K562 (cell line): ENCODE measurements around the gene OR2C1. TPM values are rescaled to one million over a fixed set of nuclear protein-coding genes. Genes with fewer than 3 reads are reported as not detected.
A peak's percentile ranks its signal among the peaks of the same experiment; 100 is the strongest.

Experiments
- ATAC-seq: fragments of 200-7000 bp; cut with Tn5 transposase; 3 replicates; pipeline ENCODE4 v1.9.1; 2020; ENCODE audit warnings: moderate library complexity
- BruUV-seq: library from RNA; stranded (reverse); fragments of 400-500 nt; replicated peaks from 2 replicates; lab custom pipeline; 2021; lab: Mats Ljungman, UMichigan
- CTCF ChIA-PET: fragments of 300-600 bp; formaldehyde crosslinking; extraction: SDS; loops from one replicate; lab custom pipeline; 2021; ENCODE audit warnings: low intra/inter-chr PET ratio; lab: Yijun Ruan, JAX
- POLR2A ChIA-PET: fragments of 300-600, 350-650 bp; sonication (Branson Sonifier 250); formaldehyde crosslinking; extraction: SDS; loops from one replicate; lab custom pipeline; 2021; ENCODE audit warnings: antibody characterized with exemption, inconsistent platforms; lab: Yijun Ruan, JAX
- DNase-seq, 4 experiments: peaks; one replicate each; pipeline versions ENCODE4 v3.0.0 to v3.0.0-alpha.2; 2011 to 2018; ENCODE audit warnings: low spot score in 3 of 4, mixed read lengths in 3 of 4; ENCODE audit errors: extremely low read depth in 1 of 4
- FAIRE-seq: peaks from 2 replicates; lab custom pipeline; 2011; peaks lifted over from hg19 to GRCh38; lab: Jason Lieb, UNC
- H2AFZ ChIP-seq: 2 replicates; pipeline ENCODE4 v1.6.0; 2011; ENCODE audit warnings: low read depth, low read length, control low read depth, inconsistent platforms
- H3K27ac ChIP-seq: fragments of 200-600 bp; 3 replicates; pipeline ENCODE4 v1.8.0; 2011; ENCODE audit warnings: low read depth, mild to moderate bottlenecking, control low read depth, inconsistent platforms, low read length, moderate library complexity, mixed read lengths; ENCODE audit errors: extremely low read depth
- H3K27me3 ChIP-seq, 2 experiments: fragments of 300-600 bp in 1 of 2; 2 replicates in 1 of 2; 3 replicates in 1 of 2; pipeline versions ENCODE4 v1.6.0 to v1.8.0; 2011; ENCODE audit warnings: inconsistent platforms in 2 of 2, low read length in 2 of 2, mild to moderate bottlenecking in 1 of 2, mixed read lengths in 1 of 2, moderate library complexity in 1 of 2; ENCODE audit not compliant: control insufficient read depth in 2 of 2, insufficient read depth in 2 of 2
- H3K36me3 ChIP-seq: fragments of 300-600 bp; 3 replicates; pipeline ENCODE4 v1.8.0; 2011; ENCODE audit warnings: mild to moderate bottlenecking, low read length, inconsistent platforms; ENCODE audit not compliant: control insufficient read depth, insufficient read depth
- H3K4me1 ChIP-seq, 2 experiments: fragments of 200-600 bp in 1 of 2; replicated peaks in 1 of 2; 2 replicates in 1 of 2; 3 replicates in 1 of 2; pipeline versions ENCODE4 v1.5.1 to v1.8.0; 2011; ENCODE audit warnings: inconsistent platforms in 2 of 2, low read length in 2 of 2, mild to moderate bottlenecking in 1 of 2, mixed read lengths in 1 of 2, moderate library complexity in 1 of 2; ENCODE audit not compliant: control insufficient read depth in 2 of 2, insufficient read depth in 2 of 2
- H3K4me2 ChIP-seq: 2 replicates; pipeline ENCODE4 v1.6.1; 2011; ENCODE audit warnings: low read length, control low read depth, inconsistent platforms, mixed read lengths; ENCODE audit not compliant: insufficient read depth
- H3K4me3 ChIP-seq: fragments of 200-600 bp; sonication (generic), shearing (Covaris generic); 2 replicates; pipeline ENCODE4 v1.5.1; 2016; ENCODE audit warnings: control low read depth, inconsistent platforms
- H3K79me2 ChIP-seq: fragments of 200-600 bp; 3 replicates; pipeline ENCODE4 v1.8.0; 2011; ENCODE audit warnings: low read length, inconsistent platforms; ENCODE audit not compliant: control insufficient read depth, insufficient read depth
- H3K9ac ChIP-seq, 2 experiments: 2 replicates each; pipeline versions ENCODE4 v1.6.0 to v1.6.1; 2011; ENCODE audit warnings: low read depth in 2 of 2, low read length in 2 of 2, control low read depth in 1 of 2, inconsistent platforms in 1 of 2, mild to moderate bottlenecking in 1 of 2, mixed read lengths in 1 of 2; ENCODE audit not compliant: insufficient read depth in 1 of 2
- H3K9me1 ChIP-seq: one replicate; pipeline ENCODE4 v1.6.0; 2011; ENCODE audit warnings: inconsistent platforms, mild to moderate bottlenecking, low read length, moderate library complexity; ENCODE audit not compliant: control insufficient read depth, insufficient read depth
- H3K9me3 ChIP-seq: replicated peaks from 2 replicates; pipeline ENCODE4 v1.5.1; 2011; ENCODE audit warnings: low read depth, low read length, inconsistent platforms; ENCODE audit not compliant: control insufficient read depth, insufficient read depth
- H4K20me1 ChIP-seq: replicated peaks from 2 replicates; pipeline ENCODE4 v1.6.1; 2011; ENCODE audit warnings: low read length, inconsistent platforms, mixed read lengths; ENCODE audit not compliant: control insufficient read depth, insufficient read depth
- CBX1 ChIP-seq: sonication (generic); IDR thresholded peaks from 2 replicates; pipeline ENCODE4 v1.6.1; 2016; ENCODE audit warnings: antibody characterized with exemption, low read depth, mild to moderate bottlenecking
- DDX20 ChIP-seq: fragments of 450-650 bp; IDR thresholded peaks from 2 replicates; pipeline ENCODE4 v1.6.1; 2016; ENCODE audit warnings: missing genetic modification characterization, low read depth, mild to moderate bottlenecking, missing compliant biosample characterization, moderate library complexity
- E2F6 ChIP-seq, 2 experiments: IDR thresholded peaks; 2 replicates each; pipeline ENCODE4 v1.6.1; 2011; ENCODE audit warnings: borderline replicate concordance in 1 of 2, control low read depth in 1 of 2, low read depth in 1 of 2, low read length in 1 of 2, mild to moderate bottlenecking in 1 of 2, mixed read lengths in 1 of 2, moderate library complexity in 1 of 2; ENCODE audit not compliant: insufficient read depth in 1 of 2, insufficient read length in 1 of 2, poor library complexity in 1 of 2, severe bottlenecking in 1 of 2; ENCODE audit errors: extremely low read depth in 1 of 2
- FOXM1 ChIP-seq, 2 experiments: fragments of 450-650 bp in 1 of 2; sonication (generic) in 1 of 2; formaldehyde crosslinking in 1 of 2; IDR thresholded peaks; 2 replicates each; pipeline versions ENCODE4 v1.6.1 to v1.9.0; 2017 to 2022; ENCODE audit warnings: low read depth in 2 of 2, mild to moderate bottlenecking in 2 of 2, missing genetic modification reagents in 1 of 2, moderate library complexity in 1 of 2
- KDM1A ChIP-seq, 2 experiments: fragments of 450-650 bp; IDR thresholded peaks; 2 replicates each; pipeline ENCODE4 v1.6.1; 2016; ENCODE audit warnings: mild to moderate bottlenecking in 2 of 2
- MTA3 ChIP-seq: fragments of 450-650 bp; formaldehyde crosslinking; IDR thresholded peaks from 2 replicates; pipeline ENCODE4 v1.6.1; 2017; ENCODE audit warnings: mild to moderate bottlenecking, borderline replicate concordance
- NR3C1 ChIP-seq: sonication (generic); formaldehyde crosslinking; IDR thresholded peaks from 2 replicates; pipeline ENCODE4 v1.8.1; 2022; ENCODE audit warnings: missing genetic modification reagents
- PTTG1 ChIP-seq: fragments of 450-650 bp; IDR thresholded peaks from 2 replicates; pipeline ENCODE4 v1.6.1; 2016; ENCODE audit warnings: low read depth, mild to moderate bottlenecking, missing genetic modification characterization, missing compliant biosample characterization
- RBM34 ChIP-seq: fragments of 200-400 bp; formaldehyde crosslinking; IDR thresholded peaks from 2 replicates; pipeline ENCODE4 v1.6.1; 2018; ENCODE audit warnings: low read length, borderline replicate concordance; ENCODE audit not compliant: insufficient read depth
- SMARCA5 ChIP-seq: fragments of 450-650 bp; IDR thresholded peaks from 2 replicates; pipeline ENCODE4 v1.6.1; 2016
- THRB ChIP-seq: fragments of 450-650 bp; formaldehyde crosslinking; conservative IDR thresholded peaks from 2 replicates; pipeline ENCODE4 v1.4.0; 2022; ENCODE audit warnings: mild to moderate bottlenecking, missing genetic modification characterization
- TRIM24 ChIP-seq, 2 experiments: fragments of 450-650 bp; IDR thresholded peaks; 2 replicates each; pipeline ENCODE4 v1.6.1; 2016
- XRCC3 ChIP-seq: fragments of 450-650 bp; IDR thresholded peaks from 2 replicates; pipeline ENCODE4 v1.6.1; 2017; ENCODE audit warnings: mild to moderate bottlenecking, moderate library complexity
- ZNF280A ChIP-seq: fragments of 450-650 bp; IDR thresholded peaks from 2 replicates; pipeline ENCODE4 v1.6.1; 2018; ENCODE audit warnings: mild to moderate bottlenecking, low read depth; ENCODE audit not compliant: partially characterized antibody
- ZNF551 ChIP-seq: fragments of 250-450 bp; sonication (Bioruptor Pico); IDR thresholded peaks from 2 replicates; pipeline ENCODE4 v1.5.0; 2021; ENCODE audit warnings: mild to moderate bottlenecking, moderate library complexity
- WGBS: fragments of 100-300 bp; shearing (Covaris generic); methylation state at CpG from one replicate; pipeline ENCODE4 v1.1.6; 2016; ENCODE audit warnings: low coverage, mixed read lengths; ENCODE audit not compliant: insufficient coverage; ENCODE audit errors: missing lambda C conversion rate; 5-methylcytosine and 5-hydroxymethylcytosine counted together
- in situ Hi-C: fragments of 300-500 bp; cut with MboI; formaldehyde crosslinking; loops from 4 replicates; pipeline ENCODE4 v1.15.0; 2018; ENCODE audit warnings: inconsistent platforms, mixed read lengths
- intact Hi-C: fragments of 100-400 bp; cut with micrococcal nuclease; formaldehyde crosslinking; loops from 2 replicates; pipeline ENCODE4 v1.14.2; 2022
- polyA plus RNA-seq, 8 experiments: library from polyadenylated mRNA; depleted of rRNA in 4 of 8; stranded (reverse) in 5 of 8; unstranded in 3 of 8; fragments of >200 nt; fragmentation: Nextera tagmentation in 2 of 8; fragmentation: Illumina TruSeq in 1 of 8; extraction: Ambion mirVana in 2 of 8; extraction: Trizol in 1 of 8; gene quantifications; 2 replicates each; pipeline versions ENCODE4 v1.2.1 to v1.2.3, GENCODE V29; 2011 to 2014; ENCODE audit warnings: inconsistent platforms in 1 of 8, missing spikeins in 1 of 8
- total RNA-seq, 7 experiments: library from RNA; depleted of rRNA in 6 of 7; stranded (reverse); fragments of >200 nt in 6 of 7; fragmentation: Illumina TruSeq in 2 of 7; extraction: Trizol in 2 of 7; gene quantifications; 2 replicates each; pipeline versions ENCODE4 v1.2.1 to v1.2.3, GENCODE V29; 2011 to 2021; ENCODE audit warnings: low replicate concordance in 1 of 7

Gene OR2C1
- total and polyA plus RNA-seq, 9 of the 15 experiments (the other 6 are each of a cell fraction or from before 2014, with no cell fraction given) = not detected

GRCh38 chr16:3317315-3317999, 38.2 kb upstream of the OR2C1 start:
- no peak overlapping the region for H3K4me2 ChIP-seq
- no peaks in the 10 kb centered on the region for H4K20me1 ChIP-seq
- H3K9ac ChIP-seq = no peak overlapping the region
- ChIA-PET POLR2A (no interaction called here), CTCF (no interaction called here)
- BruUV-seq = TSS peak; percentile 29
- ATAC-seq (no peak), FAIRE-seq (no peak), DNase-seq (no peak)
- H3K4me1 ChIP-seq = no peaks in the 10 kb centered on the region
- no peak overlapping the region for H3K27ac ChIP-seq
- intact Hi-C loops (no loop called here), in situ Hi-C loops (no loop called here)
- WGBS = 49% methylated on average over 3 of the region's 3 CpGs
- H3K4me3 ChIP-seq = no peak overlapping the region
- H2AFZ ChIP-seq = no peak overlapping the region
- peaks cover 23% of the 10 kb centered on the region for H3K9me3 ChIP-seq
- H3K27me3 ChIP-seq = no peaks in the 10 kb centered on the region
- H3K36me3 ChIP-seq = peaks cover 31% of the 10 kb centered on the region
- H3K9me1 ChIP-seq = no peaks in the 10 kb centered on the region
- no peaks in the 10 kb centered on the region for H3K79me2 ChIP-seq
- TF ChIP-seq E2F6 (IDR thresholded peaks at IDR 0.05; ENCODE audit: borderline replicate concordance in 1 of 2, extremely low read depth in 1 of 2, insufficient read depth in 1 of 2, insufficient read length in 1 of 2, low read depth in 1 of 2, low read length in 1 of 2, poor library complexity in 1 of 2, severe bottlenecking in 1 of 2) = peak in 1 of 2 experiments; percentile 23
- peak; percentile 99 for TF ChIP-seq ZNF280A
- TF ChIP-seq MTA3 = peak; percentile 80; the same call in 1 of the 2 replicates
- no peak for TF ChIP-seq RBM34
- peak in 1 of 2 experiments; percentile 71; a peak in 2 of 4 replicates for TF ChIP-seq KDM1A (IDR thresholded peaks at IDR 0.05)
- TF ChIP-seq ZNF551 (CRISPR knock-in tag) = no peak
- TF ChIP-seq TRIM24 (IDR thresholded peaks at IDR 0.05) = peak; percentile 47 to 90
- no peak for TF ChIP-seq FOXM1 (IDR thresholded peaks at IDR 0.05; ENCODE audit: low read depth)
- no peak for TF ChIP-seq FOXM1 (CRISPR knock-in tag; IDR thresholded peaks at IDR 0.05; ENCODE audit: low read depth)
- TF ChIP-seq XRCC3 = peak; percentile 100
- TF ChIP-seq PTTG1 = no peak
- peak; percentile 87 for TF ChIP-seq CBX1
- TF ChIP-seq NR3C1 (CRISPR knock-in tag) = no peak
- TF ChIP-seq DDX20 = no peak
- peak; percentile 64; the same call in 1 of the 2 replicates for TF ChIP-seq SMARCA5
- TF ChIP-seq THRB (CRISPR knock-in tag) = no peak
